Activated B cell treated with CpG ODN at 0.5 μM for 24 hours (primary cell): Measurements from ENCODE around the gene NIT2. TPM values are rescaled to one million over a fixed set of nuclear protein-coding genes. Genes with fewer than 3 reads are reported as not detected.

ENCODE experiments used
- ATAC-seq: fragments of 200-7000 bp; cut with Tn5 transposase; one replicate; pipeline ENCODE4 v1.10.0; 2021; ENCODE audit warnings: low read depth, mild to moderate bottlenecking, moderate library complexity
- CTCF ChIA-PET: fragments of 350-600 bp; sonication (Branson Sonifier 250); formaldehyde crosslinking; loops from one replicate; lab custom pipeline; 2021; ENCODE audit warnings: antibody characterized with exemption; lab: Charles Lee
- POLR2A ChIA-PET: fragments of 350-600 bp; sonication (Branson Sonifier 250); formaldehyde crosslinking; loops from one replicate; lab custom pipeline; 2021; ENCODE audit warnings: antibody characterized with exemption; lab: Charles Lee
- DNase-seq: peaks from one replicate; pipeline ENCODE4 v3.0.0; 2022
- H3K27ac Mint-ChIP-seq: one replicate; pipeline ENCODE4 v1.8.0; 2020; ENCODE audit warnings: mixed read lengths
- H3K27me3 Mint-ChIP-seq: one replicate; pipeline ENCODE4 v1.8.0; 2021; ENCODE audit warnings: mixed read lengths
- H3K36me3 Mint-ChIP-seq: one replicate; pipeline ENCODE4 v1.8.0; 2021; ENCODE audit warnings: low read depth, mixed read lengths
- H3K4me1 Mint-ChIP-seq: one replicate; pipeline ENCODE4 v1.8.0; 2021; ENCODE audit warnings: mixed read lengths
- H3K4me3 Mint-ChIP-seq: one replicate; pipeline ENCODE4 v1.8.0; 2020; ENCODE audit warnings: mild to moderate bottlenecking, mixed read lengths
- H3K9me3 Mint-ChIP-seq: one replicate; pipeline ENCODE4 v1.8.0; 2020; ENCODE audit warnings: mixed read lengths
- CTCF ChIP-seq: fragments of 200-600 bp; IDR thresholded peaks from one replicate; pipeline ENCODE4 v1.8.0; 2022; ENCODE audit warnings: antibody characterized with exemption, mild to moderate bottlenecking
- intact Hi-C: fragments of 100-400 bp; cut with micrococcal nuclease; formaldehyde crosslinking; loops from one replicate; pipeline ENCODE4 v1.15.1; 2024
- total RNA-seq: library from RNA; stranded (reverse); gene quantifications from 2 replicates; pipeline ENCODE4 v1.2.3, GENCODE V29; 2022

Gene NIT2
- total RNA-seq, 1 donor from 2014 or later: 55.6 TPM

GRCh38 chr3:100359035-100359434, 24.5 kb downstream of the NIT2 start:
- Mint-ChIP-seq H3K4me1 (no peaks in the 10 kb centered on the region), H3K9me3 (peaks cover 3% of the 10 kb centered on the region), H3K27ac (no peak overlapping the region), H3K36me3 (peaks cover 82% of the 10 kb centered on the region), H3K4me3 (no peak overlapping the region), H3K27me3 (no peaks in the 10 kb centered on the region)
- intact Hi-C loops: no loop called here
- POLR2A ChIA-PET: no interaction called here
- DNase-seq (no peak), ATAC-seq (no peak)
- no peak for TF ChIP-seq CTCF
- CTCF ChIA-PET: no interaction called here

GRCh38 chr3:100360757-100361496, 26.4 kb downstream of the NIT2 start:
- intact Hi-C loops: loop anchor here (2.0 kb wide), 1 partner anchor 14 kb away; no protein-coding TSS in a partner anchor
- H3K27me3 Mint-ChIP-seq: no peaks in the 10 kb centered on the region
- H3K9me3 Mint-ChIP-seq: peaks cover 3% of the 10 kb centered on the region
- no peak for TF ChIP-seq CTCF
- peaks cover 82% of the 10 kb centered on the region for H3K36me3 Mint-ChIP-seq
- DNase-seq: no peak
- CTCF ChIA-PET: interaction anchor here (0.7 kb wide), 1 partner anchor 607 kb away, joined by 3 read pairs; no protein-coding TSS in a partner anchor
- H3K27ac Mint-ChIP-seq: no peak overlapping the region
- ATAC-seq: no peak
- no peaks in the 10 kb centered on the region for H3K4me1 Mint-ChIP-seq
- no peak overlapping the region for H3K4me3 Mint-ChIP-seq
- POLR2A ChIA-PET: interaction anchor here (0.6 kb wide), 1 partner anchor 467 kb away, joined by 3 read pairs; no protein-coding TSS in a partner anchor

GRCh38 chr3:100361897-100362296, 27.3 kb downstream of the NIT2 start:
- intact Hi-C loops: loop anchor here (2.0 kb wide), 1 partner anchor 13 kb away; no protein-coding TSS in a partner anchor
- H3K27me3 Mint-ChIP-seq: no peaks in the 10 kb centered on the region
- no peaks in the 10 kb centered on the region for H3K4me1 Mint-ChIP-seq
- peaks cover 84% of the 10 kb centered on the region for H3K36me3 Mint-ChIP-seq
- H3K4me3 Mint-ChIP-seq: no peak overlapping the region
- H3K27ac Mint-ChIP-seq: no peak overlapping the region
- CTCF ChIA-PET: no interaction called here
- ATAC-seq (no peak), DNase-seq (no peak)
- H3K9me3 Mint-ChIP-seq: peaks cover 3% of the 10 kb centered on the region
- TF ChIP-seq CTCF: no peak
- POLR2A ChIA-PET: interaction anchor here (0.6 kb wide), 1 partner anchor 31 kb away, joined by 3 read pairs; no protein-coding TSS in a partner anchor

- TF ChIP-seq CTCF: no peak
- ChIA-PET POLR2A (no interaction called here), CTCF (no interaction called here)
- Mint-ChIP-seq H3K36me3 (peaks cover 88% of the 10 kb centered on the region), H3K4me3 (no peak overlapping the region), H3K4me1 (no peaks in the 10 kb centered on the region), H3K9me3 (peaks cover 3% of the 10 kb centered on the region), H3K27me3 (no peaks in the 10 kb centered on the region), H3K27ac (no peak overlapping the region)
- intact Hi-C loops: no loop called here
- DNase-seq: no peak
- ATAC-seq: no peak
Measured at GRCh38 chr3:100364421-100364820, 29.9 kb downstream of the NIT2 start.

GRCh38 chr3:100366424-100366823, 31.9 kb downstream of the NIT2 start:
- no peak for ATAC-seq
- CTCF ChIA-PET: no interaction called here
- Mint-ChIP-seq H3K9me3 (peaks cover 3% of the 10 kb centered on the region), H3K36me3 (peaks cover 85% of the 10 kb centered on the region), H3K27me3 (no peaks in the 10 kb centered on the region), H3K4me1 (no peaks in the 10 kb centered on the region), H3K4me3 (no peak overlapping the region), H3K27ac (no peak overlapping the region)
- TF ChIP-seq CTCF: no peak
- POLR2A ChIA-PET: no interaction called here
- intact Hi-C loops: no loop called here
- DNase-seq: no peak
